Right lobe of liver (tissue), 4 donors: ENCODE data around the gene ATAD3A.

Source experiments
- CTCF ChIP-seq, 4 donors: fragments of 200-600 bp in 3 of 4; fragments of 450-650 bp in 1 of 4; IDR thresholded peaks; one replicate each; pipeline versions ENCODE4 v1.5.1 to v1.8.0; 2016 to 2022; ENCODE audit warnings: antibody characterized with exemption in 4 of 4, mild to moderate bottlenecking in 2 of 4
- POLR2A ChIP-seq: fragments of 450-650 bp; IDR thresholded peaks from one replicate; pipeline ENCODE4 v1.6.1; 2017; ENCODE audit warnings: antibody characterized with exemption, mild to moderate bottlenecking
- donor health status: DM: no; HTN: no; CAD: no.
- donor health status: DM: no; HTN: no; CAD: no.
- donor health status: DM: no; HTN: yes; CAD: no.

GRCh38 chr1:1470626-1471388 is 41.2 kb upstream of the ATAD3A start:
- TF ChIP-seq CTCF (IDR thresholded peaks at IDR 0.05) (no peak), POLR2A (no peak)
